ENCODE measurements around the gene ZBTB5.
"Not testable (repeated sequence)": the region's sequence is repeated elsewhere in the genome, so short reads cannot be mapped to it uniquely, and the experiment has no call there.

Gene ZBTB5

DNA sequence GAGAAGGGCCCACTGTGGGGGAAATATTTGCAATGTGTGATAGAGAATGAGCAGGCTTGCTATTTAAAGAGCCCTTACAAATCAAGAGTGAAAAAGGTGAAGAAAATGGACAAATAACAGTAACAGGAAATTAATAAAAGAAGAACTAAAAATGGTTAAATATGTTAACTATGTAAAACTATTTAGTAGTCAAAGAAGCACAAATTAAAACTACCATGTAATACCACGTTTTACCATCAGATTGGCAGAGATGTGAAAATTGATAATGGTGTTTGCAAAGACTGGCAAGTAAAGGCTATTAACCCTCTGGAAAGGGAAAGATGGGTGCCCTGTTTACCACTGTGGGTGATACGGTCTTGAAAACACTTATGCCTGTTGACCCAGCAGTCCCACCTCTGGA is 65.9 kb downstream of the ZBTB5 start:
- no peak for DNase-seq

DNA sequence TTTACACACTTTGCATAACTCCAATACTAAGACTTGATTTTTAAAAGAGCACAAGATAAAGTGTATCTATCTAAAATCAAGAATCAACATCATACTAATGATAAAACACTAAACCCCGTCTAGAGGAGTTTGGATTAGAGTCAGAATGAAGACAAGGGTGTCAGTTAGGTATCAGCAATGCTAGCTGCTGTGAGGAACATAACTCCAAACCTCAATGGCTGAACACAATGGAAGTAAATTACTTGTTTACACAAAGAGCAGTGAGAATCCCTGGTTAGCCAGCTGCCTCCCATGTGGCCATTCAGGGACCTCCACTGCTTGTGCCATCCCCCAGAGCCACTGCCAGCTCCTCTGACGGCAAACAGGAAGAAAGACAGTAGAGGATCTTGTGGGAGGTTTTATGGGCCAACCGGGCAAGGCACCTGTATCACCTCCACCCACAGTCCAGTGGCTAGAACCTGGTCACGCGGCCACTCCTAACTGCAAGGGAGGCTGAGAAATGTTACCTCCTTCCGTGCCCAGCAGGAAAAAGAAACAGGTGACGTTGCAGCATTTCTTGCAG is 66.7 kb downstream of the ZBTB5 start:
- DNase-seq = no peak

DNA sequence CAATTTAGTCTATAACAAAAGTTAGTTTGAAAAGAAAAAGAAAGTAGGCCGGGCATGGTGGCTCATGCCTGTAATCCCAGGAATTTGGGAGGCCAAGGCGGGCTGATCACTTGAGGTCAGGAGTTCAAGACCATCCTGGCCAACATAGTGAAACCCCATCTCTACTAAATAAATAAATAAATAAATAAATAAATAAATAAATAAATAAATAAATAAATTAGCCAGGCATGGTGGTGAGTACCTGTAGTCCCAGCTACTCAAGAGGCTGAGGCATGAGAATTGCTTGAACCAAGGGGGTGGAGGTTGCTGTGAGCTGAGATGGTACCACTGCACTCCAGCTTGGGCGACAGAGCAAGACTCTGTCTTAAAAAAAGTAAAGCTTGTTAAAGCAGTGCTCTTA is 67.3 kb downstream of the ZBTB5 start:
- not testable (repeated sequence) for DNase-seq

DNA sequence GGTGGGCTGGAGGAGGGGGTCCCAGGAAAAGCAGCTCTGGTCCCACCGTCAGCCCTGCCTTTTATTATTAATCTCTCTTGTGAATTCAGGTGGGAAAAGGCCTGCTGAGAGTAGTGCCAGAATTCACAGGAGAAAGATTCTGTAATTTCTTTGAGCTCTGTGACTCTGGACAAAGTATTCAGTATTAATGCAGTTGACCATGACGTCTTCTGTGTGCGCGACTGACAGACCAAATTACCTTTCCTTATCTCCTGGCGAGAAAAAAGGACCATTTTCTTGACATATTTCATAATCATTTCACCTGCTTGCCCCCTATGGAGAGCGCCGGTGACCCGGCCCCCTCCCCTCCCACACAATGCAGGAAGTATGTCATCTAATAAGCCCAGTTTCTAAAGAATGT is 69.6 kb downstream of the ZBTB5 start:
- no peak for DNase-seq

DNA sequence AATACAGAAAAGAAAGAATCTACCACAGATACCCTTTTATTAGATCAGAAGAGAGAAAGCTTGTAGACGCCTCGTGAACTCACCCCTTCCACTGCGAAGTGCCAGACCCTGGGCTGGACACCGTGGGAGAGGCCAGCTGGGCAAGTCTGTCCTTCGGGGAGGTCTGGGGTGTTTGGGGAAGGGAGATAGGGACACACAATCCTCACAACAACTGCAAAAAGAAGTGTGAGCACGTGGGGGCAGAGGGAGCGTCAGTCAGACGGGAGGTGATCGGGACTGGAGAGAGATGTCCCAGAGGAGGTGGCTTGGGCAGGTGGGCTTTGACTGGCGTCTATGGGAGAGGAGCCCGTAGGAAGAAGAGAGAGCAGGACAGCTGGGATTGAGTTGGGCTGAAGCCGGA is 70.0 kb downstream of the ZBTB5 start:
- no peak for DNase-seq

DNA sequence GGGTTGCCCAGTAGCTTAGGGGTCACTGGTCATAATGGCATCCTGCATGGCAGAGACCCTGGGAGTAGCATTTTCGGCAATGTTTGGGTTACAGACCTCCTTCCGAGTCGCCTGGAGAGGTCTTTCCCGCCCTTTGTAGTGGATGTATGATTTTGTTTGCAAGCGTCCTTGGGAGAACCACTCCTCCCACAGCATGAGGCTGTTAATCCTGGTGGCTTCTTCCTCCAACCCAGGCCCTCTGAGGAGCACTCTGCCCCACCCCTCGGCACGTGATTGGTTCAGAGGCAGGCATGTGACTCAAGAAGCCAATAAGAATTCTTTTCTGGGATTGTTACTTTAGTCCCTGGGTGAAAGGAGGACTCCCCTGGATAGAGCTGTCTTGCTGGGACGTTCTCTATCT is 73.0 kb downstream of the ZBTB5 start:
- DNase-seq = no peak

DNA sequence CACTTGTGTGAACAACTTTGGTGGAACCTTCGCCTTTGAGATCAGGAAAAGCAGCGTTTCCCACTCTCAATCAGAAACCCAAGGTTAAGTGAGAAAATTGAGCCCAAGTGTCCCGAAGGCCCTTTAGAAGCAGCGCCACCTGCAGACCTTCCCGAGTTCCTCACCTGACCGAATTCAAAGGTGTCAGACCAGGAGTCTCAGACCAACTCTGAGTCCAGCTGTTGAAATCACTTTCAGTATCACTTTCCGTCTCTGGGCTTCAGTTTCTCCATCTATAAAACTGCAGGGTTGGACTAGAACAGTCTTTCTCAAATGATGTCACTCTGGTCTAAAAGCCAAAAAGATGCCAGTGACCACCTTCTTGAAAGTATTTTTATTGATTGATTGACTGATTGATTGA is 74.5 kb downstream of the ZBTB5 start:
- no peak for DNase-seq
